ENCODE measurements around the gene ZNF415.
A peak's percentile ranks its signal among the peaks of the same experiment; 100 is the strongest.
"Not testable (repeated sequence)": the region's sequence is repeated elsewhere in the genome, so short reads cannot be mapped to it uniquely, and the experiment has no call there.

ZNF415 gene

DNA sequence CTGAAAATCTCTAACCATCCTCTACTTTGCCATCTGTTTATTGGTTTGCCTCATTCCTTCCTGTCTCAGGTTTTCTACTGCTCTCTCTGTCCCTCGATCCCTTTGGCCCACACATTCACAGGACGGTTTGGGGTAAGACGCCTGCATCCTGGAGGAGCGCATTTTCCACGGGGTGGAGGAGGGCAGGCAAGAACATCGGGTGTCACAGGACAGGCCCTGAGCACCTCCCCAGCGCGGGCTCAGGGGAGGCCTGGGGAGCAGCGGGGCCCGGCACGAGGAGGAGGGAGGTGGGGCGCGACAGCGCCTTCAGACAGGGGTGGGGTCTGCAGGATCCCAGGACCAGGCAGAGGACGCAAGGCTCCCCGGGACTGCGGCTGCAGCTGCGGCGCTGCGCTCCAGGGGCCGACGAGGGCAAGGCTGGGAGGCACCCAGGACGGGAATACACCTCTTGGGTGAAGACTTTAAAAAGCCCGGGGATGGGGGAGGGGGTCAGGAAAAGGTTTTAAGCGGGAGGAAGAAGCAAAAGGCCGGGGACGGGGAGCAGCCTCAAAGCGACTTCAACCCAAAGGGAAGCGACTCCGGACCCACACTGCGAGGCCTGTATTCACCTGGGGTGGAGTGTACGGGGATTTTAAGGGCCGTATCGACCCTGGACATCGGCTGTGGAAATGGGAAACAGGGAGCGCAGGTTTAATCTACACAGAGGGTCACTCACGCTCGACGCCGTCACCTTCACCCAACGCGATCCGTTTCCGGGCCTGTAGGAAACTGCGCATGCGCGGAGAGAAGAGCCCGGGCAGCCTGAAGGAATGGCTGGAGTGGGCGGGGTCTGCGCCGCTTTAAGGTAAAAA is at the start of gene ZNF415:
Gene ZNF415 (minus strand): TSS at position 770 of the 851 bp plus-strand sequence. CDS start 10,234 bp downstream, outside the sequence.
- peak in 2 of 6 experiments; percentile 53 to 60 for DNase-seq

DNA sequence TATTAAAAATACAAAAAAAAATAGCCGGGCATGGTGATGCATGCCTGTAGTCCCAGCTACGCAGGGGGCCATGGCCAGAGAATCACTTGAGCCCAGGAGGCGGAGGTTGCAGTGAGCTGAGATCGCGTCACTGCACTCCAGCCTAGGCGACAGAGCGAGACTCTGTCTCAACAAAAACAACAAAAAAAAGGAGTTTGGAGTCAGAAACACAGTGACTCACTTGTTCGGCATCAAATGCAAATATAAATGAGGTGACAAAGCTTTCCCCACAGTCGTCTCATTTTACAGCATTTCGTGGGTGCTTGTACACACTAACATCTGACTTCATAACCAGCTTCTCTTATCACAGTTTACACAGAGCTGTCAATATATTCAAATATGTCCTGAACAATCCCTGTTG is 49.5 kb upstream of the ZNF415 start:
- DNase-seq: no peak

DNA sequence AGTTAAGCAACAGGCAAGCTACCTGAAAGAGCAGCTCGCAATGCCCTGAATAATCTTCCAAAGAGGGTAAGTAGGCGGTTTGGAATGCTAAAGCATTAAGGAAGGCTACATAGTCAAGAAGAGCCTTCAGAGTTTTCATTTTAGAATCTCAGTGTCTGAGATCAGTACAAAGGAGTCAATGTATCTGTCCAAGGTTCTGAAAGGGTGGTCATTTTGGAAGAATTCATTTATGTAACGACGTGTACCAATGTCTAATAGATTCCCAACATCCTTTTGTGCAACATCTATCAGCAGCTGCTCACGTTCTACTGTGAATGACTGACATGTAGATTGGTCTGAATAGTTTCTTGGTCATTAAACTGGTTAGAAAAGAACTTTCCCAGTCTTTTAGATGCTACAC is 45.3 kb upstream of the ZNF415 start:
- DNase-seq: no peak

DNA sequence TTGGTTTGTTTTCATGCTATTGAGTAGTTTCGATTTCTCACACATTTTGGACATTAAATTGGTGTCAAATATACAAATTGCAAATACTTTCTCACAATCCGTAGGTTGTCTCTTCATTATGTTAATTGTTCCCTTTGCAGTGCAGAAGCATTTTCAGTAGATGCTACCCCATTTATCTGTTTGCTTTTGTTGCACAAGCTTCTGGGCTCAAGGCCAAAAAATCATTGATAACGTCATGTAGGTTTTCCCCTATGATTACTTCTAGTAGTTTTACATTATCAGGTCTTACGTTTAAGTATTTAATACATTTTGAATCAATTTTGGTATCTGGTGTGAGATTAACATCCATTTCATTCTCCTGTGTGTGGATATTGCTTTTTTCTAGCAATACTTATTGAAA is 40.2 kb upstream of the ZNF415 start:
- no peak for DNase-seq

DNA sequence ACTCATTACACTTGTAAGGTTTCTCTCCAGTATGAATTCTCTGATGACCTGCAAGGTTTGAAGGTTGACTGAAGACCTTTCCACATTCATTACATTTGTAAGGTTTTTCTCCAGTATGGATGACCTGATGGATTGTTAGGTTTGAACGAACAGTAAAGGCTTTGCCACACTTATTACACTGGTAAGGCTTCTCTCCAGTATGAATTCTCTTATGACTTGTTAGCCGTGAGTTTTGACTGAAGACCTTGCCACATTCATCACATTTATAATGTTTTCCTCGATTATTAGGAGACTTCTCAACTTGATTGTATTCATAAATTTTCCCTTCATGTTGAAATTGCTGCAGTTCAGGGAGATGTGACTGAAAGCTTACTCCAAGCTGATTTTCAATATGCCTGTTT is 33.0 kb upstream of the ZNF415 start:
- no peak for DNase-seq

DNA sequence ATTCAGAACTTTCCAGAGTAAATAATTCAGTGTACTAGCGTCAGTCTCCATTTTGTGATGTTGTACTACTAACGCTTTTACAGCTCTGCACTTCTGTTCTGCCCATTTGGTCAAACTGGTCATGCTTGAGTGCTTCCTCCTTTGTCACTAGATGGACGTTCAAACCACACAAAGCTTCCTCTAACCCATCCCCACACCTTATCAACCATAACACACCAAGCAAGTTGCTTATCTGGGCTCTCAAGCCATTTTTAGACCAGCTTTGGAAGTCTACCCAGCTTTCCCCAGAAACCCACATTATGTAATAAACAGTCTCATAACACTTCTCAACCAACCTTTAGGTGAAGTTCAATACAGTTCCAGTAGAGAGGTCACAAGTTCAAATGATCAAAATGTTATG is 28.4 kb upstream of the ZNF415 start:
- DNase-seq: no peak

DNA sequence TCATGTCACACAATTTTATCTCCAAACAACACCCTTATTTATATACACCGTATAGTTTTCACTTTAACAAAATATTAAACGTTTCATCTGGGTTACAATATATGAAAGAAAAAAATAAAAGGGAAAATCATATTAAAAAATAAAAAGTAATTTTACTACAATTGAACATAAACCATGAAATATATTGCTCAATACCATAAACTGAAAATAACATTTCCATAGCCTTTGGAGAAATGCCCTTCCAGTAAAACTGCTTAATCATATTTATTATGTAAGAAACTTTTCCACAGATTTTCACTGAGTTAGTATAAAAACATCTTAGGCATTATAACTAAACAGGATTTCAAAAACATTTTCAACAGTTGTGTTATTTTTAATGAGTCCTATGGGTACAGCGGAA is 27.6 kb upstream of the ZNF415 start:
- no peak for DNase-seq

DNA sequence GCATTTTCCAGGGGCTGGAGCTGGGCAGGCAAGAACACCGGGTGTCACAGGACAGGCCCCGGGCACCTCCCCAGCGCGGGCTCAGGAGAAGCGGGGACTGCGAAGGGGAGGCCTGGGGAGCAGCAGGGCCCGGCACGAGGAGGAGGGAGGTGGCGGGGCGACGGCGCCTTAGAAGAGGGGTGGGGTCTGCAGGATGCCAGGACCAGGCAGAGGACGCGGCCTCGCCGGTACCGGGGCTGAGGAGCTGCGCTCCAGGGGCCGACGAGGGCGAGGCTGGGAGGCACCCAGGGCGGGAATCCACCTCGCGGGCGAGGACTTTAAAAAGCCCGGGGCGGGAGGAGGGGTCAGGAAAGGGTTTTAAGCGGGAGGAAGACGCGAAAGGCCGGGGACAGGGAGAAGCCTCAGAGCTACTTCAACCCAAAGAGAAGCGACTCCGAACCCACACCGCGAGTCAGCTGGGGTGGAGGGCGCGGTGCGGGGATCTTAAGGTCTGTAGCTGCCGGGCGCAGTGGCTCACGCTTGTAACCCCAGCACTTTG is 25.5 kb upstream of the ZNF415 start:
- DNase-seq: peak in 5 of 6 experiments; percentile 27 to 41 (median 33)

DNA sequence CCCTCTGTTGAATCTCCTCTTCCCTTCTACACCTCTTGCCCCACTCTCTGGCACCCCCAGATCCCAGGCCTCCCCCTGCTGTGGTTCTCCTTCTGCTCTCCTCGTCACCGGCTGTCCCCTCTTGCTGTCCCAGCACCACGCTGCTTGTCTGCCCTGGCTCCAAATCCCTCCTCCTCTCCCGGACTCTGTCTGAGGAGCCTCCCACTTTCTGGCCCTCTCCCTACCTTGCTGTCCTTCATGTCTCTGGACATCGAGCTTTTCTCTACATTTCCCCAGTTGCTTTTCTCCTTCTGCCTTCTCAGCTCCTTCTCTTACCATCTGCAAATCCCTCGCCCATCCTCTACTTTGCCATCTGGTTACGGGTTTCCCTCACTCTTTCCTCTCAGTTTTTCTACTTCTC is 24.9 kb upstream of the ZNF415 start:
- no peak for DNase-seq

DNA sequence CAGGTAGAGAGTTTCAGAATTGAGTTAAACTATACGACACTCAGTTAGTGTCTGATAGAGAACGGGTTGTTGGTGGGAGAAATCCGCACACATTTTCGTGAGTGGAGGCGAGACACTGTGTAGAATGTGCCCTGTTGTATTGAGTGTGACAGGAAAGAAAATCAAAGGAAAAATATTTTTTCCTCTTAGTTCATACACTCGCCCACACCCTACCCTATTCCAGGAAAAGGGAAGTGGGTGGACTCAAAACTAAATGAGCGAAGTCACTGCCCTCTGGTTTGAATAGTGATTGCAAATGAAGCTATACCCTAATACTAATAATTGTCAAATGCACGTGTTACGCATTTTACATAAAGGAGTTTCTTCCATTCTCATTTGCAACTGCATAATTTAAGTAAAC is 24.1 kb upstream of the ZNF415 start:
- no peak for DNase-seq

DNA sequence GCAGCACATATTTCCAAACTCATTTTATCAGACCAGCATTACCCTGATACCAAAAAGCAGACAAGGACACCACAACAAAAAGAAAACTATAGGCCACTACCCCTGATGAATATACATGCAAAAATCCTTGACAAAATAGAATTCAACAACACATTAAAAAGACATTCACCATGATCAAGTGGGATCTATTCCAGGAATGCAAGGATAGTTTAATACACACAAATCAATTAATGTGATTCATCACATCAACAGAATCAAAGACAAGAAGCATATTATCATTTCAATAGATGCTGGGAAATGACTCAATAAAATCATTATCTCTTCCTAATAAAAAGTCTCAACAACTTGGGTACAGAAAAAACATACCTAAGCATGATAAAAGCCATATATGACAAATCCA is 14.9 kb upstream of the ZNF415 start:
- peak in 1 of 6 experiments; percentile 4 for DNase-seq

DNA sequence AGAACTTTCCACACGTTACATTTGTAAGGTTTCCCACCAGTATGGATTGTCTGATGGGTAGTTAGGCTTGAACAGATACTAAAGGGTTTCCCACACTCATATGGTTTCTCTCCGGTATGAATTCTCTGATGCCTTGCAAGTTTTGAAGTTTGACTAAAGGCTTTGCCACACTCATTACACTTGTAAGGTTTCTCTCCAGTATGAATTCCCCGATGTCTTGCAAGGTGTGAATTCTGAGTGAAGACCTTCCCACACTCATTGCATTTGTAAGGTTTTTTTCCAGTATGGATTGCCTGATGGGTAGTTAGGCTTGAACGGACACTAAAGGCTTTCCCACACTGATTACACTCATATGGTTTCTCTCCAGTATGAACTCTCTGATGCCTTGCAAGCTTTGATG is 7.6 kb upstream of the ZNF415 start:
- no peak for DNase-seq

DNA sequence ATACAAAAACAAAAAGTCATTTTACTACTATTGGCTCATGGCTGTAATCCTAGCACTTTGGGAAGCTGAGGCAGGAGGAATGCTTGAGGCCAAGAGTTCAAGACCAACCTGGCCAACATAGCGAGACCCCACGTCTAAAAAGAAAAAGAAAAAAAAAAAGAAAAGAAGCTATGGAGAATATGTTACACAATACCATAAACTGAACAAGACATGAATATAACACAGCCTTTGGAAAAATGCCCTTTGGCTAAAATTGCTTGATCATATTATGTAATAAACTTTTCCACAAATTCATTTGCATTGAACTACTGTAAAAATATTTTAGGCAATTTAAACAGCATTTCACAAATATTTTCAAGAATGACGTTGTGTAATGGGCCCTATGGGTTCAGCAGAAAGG is 3.7 kb upstream of the ZNF415 start:
- no peak for DNase-seq

DNA sequence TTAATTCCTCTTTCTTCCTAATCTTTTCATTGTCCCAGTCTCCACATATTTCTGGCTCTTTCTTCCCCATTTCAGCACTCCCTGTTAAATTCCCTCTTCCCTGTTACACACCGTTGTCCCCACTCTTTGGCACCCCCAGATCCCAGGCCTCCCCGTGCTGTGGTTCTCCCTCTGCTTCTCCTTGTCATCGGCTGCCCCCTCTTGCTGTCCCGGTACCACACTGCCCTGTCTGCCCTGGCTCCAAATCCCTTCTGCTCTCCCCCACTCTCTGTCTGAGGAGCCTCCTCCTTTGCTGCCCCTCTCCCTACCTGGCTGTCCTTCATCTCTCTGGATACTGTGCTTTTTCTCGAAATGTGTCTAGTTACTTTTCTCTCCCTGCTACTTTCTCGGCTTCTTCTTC is 983 bp downstream of the ZNF415 start:
- no peak for DNase-seq

DNA sequence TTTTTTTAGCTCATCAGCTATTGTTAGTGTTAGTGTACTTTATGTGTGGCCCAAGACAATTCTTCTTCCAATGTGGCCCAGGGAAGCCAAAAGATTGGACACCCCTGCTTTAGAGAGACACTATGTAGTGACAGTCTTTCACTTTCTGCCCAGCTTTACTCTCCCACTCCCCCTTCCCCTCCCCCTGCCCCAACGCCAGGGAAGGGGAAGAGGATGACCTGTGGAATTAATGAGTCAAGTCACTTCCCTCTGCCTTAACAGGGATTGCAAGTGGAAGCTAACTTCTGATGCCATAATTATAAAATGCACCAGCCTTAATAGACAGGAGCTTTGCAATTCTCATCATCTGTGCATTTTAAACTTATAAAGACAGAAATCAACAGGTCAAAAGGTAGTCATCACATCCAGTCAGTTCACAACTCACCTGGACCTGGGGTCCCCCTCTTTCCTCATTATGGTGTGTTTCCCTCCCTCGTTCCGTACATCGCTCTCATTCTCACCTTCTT is 1.6 kb downstream of the ZNF415 start:
- DNase-seq: no peak

DNA sequence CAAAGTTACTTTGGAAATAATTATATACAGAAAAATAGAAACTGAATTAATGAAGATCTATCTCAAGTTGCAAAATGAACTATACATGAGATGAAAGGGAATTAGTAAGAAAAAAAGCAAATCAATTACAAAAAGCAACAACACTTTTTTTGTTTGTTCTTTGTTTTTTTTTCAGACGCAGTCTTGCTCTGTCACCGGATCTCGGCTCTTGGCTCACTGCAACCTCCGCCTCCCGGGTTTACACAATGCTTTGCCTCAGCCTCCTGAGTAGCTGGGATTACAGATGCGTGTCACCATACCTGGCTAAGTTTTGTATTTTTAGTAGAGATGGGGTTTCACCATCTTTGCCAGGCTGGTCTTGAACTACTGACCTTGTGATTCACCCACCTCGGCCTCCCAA is 2.2 kb downstream of the ZNF415 start:
- no peak for DNase-seq

DNA sequence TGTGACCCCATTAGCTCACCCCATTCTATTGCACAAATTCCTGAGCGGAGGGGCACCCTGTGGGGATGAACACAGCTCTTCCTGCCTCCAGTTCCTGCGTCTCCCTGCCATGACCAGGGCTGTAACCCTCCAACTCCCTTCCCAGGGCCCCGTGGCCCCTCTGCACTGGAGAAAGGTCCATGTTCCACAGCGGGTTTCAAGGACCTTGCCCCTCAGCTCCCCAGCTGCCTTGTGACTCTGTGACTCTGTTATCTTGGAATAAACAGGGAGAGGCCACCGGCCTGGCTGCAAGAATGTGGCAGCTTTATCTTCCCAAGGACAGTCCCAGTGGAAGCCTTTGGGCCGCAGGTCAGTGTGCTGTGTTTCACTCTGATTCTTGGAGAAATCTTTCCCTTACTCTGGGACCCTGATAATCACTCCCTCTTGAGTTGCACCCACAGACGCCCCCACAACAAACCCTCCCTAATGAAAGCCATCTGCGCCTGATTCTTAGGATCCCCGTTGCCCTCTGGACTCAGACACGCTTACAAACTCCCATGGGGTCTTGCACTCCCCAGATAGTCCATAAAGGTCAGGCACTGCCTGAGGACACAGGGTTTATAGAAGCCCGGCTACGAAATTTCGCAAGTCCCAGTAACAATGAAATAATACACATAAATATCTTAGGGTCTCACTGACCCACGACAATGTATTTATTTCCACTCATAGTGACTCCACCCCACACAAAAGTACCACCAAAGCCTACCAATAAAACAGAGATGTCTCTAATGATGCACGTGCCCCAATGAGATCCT is 5.8 kb downstream of the ZNF415 start:
- not testable (repeated sequence) for DNase-seq

DNA sequence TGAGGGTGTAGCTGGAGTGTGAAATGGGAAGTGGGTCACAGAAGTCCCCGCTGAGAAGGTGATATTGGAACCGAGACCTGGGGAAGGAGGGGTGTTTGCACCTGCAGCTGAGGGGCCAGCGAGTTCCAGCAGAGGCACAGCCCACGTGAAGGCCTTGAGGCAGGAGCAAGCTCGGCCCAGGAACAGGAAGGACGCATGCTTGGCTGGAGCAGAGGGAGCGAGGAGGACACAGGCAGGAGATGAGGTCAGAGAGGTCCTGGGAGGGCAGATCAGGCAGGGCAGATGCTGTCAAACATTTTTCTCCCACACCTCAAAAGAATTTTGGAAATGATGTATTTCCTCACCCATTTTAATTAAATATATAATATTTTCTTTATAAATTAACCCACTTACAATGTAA is 9.3 kb downstream of the ZNF415 start:
- DNase-seq: no peak

DNA sequence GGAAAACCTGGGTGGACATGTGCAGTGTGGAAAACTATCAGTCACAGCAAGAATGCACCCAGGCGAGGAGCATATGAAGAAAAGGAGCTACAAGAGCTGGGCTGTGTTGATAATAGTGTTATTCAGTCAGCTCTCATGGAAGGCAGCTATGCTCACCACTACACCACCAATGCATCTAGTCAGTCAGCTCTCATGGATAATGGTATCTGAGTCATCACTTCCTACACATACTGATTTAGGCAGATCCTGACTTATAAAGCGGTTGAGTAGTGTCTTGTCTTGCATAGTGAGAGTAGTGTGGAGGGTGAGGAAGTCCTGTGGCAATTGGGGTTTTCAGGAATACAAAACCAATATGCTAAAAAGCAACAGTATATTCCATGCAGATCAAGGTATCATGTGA is 20.4 kb downstream of the ZNF415 start:
- DNase-seq: no peak

DNA sequence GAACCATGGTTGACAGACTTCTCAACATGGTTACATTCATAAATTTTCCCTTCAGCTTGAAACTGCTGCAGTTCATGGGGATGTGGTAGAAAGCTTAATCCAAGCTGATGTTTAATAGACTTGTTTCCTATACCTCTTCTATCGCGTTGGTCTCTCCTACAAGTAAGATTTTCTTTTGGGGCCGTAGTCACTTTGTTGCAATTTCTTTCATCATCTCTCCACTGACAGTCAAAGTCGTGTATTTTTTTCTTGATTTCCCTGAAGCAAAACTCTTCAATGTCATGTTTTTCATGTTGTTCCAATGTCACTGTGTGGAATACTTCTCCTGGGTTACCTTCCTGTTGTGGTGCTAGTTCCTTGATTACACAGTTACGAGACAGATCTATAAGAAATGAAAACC is 23.2 kb downstream of the ZNF415 start:
- no peak for DNase-seq

DNA sequence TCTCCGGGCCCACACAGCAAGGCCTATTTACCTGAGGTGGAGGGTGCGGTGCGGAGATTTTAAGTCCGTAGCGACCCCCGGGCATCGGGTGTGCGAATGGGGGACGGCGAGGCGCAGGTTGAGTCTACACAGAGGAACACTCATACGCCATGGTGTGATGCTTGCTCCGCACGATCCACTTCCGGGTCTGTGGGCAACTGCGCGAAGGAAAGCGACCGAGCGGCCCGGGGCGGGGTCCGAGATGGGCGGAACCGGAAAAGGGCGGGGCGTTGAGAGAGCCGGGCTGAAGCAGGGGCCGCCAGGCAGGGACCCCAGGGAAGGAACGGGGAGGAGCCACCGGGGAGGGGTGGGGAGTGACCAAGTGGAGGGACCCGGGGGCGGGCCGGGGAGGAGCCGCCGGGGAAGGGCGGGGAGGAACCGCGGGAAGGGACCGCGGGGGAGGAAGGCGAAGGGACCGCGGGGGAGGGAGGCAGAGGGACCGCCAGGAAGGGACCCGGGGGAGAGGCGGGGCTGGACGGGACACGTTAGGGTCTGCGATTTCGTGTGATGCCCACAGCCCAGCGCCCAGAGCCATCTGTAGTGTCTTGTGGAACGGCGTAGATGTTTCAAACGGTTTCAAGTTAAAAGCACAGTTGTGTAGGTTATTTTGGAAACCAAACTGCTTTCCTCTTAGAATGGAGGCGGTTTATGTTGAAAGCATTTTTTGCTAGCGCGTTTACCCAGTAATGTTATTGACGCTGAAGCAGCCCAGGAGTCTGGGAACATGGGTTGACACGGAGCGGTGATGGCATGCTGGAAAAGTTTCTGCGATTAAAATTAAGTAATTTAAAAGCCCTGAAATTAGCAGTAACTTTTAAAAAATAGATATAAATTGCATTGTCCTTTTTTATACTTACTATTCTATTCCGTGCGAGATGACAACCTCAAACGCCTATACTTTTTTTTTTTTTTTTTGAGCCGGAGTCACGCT is 29.2 kb downstream of the ZNF415 start, which contains the start of gene ZNF160:
Gene ZNF160 (minus strand): TSS at position 189 of the 970 bp plus-strand sequence. CDS start 17,146 bp downstream, outside the sequence.
- peak; percentile 94 to 99 (median 97) for DNase-seq

DNA sequence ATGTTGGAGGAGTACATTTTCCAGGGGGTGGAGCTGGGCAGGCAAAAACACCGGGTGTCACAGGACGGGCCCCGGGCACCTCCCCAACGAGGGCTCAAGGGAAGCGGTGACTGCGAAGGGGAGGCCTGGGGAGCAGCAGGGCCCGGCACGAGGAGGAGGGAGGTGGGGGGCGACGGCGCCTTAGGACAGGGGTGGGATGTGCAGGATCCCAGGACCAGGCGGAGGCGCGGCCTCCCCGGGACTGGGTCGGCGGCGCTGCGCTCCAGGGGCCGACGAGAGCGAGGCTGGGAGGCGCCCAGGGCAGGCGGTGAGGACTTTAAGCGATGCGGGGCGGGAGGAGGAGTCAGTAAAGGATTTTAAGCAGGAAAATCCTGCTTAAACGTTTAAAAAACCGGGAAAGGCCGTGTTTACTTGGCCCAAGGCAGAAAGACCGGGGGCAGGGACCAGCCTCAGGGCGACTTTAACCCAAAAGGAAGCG is 29.9 kb downstream of the ZNF415 start:
- DNase-seq: peak in 4 of 6 experiments; percentile 14 to 56 (median 40)
